ENCODE data around the gene PLVAP. TPM values are rescaled to one million over a fixed set of nuclear protein-coding genes. Genes with fewer than 3 reads are reported as not detected.
A peak's percentile ranks its signal among the peaks of the same experiment; 100 is the strongest.
"Not testable (repeated sequence)": the region's sequence is repeated elsewhere in the genome, so short reads cannot be mapped to it uniquely, and the experiment has no call there.

The PLVAP gene
- total RNA-seq, 1 donor: 0.81 TPM

DNA sequence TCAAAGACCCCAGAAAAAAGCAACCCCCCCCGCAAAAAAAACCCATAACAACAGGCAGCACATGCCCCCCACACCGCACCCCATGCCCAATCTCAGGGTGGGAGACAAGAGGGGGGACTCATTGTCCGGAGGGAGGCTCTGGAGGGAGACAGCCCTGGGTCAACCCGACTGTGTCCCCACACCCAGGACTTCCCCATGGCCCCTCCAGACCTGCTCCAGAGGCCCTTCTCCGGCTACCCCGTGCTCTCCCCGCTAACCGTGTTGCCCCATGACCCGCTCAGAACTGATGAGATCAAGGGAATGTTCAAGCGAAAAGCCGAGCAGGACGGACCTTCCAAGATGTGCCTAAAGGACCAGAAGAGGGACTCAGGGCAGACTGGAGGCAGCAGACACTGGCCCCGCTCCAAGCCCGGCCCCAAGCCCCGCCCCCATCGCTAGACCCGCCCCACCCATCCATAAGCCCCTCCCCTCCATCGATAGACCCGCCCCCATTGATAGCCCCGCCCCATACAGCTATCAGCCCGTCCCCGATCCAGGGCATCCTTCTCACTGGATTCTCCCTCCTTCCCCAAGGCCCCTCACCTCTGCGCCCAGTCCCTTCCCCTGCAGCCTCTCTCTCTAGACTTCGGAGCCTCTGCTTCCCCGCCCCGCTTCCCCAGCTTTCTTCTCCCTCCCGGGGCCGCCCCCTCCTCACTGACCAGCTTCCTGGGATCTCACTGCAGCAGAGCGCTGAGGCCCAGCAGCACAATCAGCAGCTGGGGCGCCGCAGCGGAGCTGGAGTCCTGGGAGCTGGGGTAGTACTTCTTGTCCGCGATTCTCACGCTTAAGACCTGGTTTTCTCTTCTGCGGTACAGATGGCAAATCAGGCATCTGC is 26.1 kb upstream of the PLVAP start:
- DNase-seq (ENCODE audit: low read depth in 2 of 3, low spot score in 2 of 3): peak in 1 of 3 donors; percentile 39

DNA sequence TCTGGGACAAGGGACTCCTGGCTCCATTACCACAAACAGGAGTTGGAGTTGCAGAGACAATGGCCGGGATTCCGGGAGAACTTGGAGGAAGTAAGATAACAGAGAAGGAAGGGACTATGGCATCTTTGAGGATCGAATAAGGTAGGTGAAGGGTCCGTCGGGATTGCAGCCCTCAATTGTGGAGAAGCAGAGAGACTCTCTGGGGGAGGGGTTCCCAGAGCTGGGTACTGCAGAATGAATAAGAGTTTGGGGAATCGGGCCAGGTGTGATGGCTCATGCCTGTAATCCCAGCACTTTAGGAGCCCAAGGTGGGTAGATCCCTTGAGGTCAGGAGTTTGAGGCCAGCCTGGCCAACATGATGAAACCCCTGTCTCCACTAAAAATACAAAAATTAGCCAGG is 24.5 kb upstream of the PLVAP start:
- no peak for DNase-seq (ENCODE audit: low read depth in 2 of 3, low spot score in 2 of 3)

DNA sequence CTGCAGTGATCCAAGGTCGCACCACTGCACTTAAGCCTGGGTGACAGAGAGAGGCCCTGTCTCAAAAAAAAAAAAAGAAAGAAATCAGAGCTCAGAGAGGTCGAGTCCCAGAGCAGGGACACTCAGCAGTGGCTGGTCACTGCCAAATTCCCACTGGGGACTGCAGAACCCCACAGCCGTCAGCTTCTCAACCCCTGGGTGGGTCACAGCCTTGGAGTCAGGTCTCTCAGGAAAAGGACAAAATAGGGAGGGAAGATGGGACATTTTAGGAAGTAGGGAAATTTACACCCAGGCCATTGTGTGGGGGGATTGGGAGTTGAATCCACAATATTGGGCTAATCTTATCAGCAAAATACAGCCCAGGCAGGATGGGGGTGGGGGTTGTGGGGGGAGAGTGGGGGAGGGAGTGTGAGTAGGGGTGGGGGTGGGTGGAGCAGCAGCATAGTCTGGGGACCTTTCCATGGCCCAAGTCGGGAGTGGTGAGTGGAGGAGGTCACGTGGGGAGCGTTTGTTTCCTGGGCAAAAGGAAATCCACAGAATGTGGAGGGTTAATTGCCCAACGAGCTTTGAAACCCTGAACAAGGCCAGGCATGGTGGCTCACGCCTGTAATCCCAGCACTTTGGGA is 21.9 kb upstream of the PLVAP start:
- no peak for DNase-seq (ENCODE audit: low read depth in 2 of 3, low spot score in 2 of 3)

DNA sequence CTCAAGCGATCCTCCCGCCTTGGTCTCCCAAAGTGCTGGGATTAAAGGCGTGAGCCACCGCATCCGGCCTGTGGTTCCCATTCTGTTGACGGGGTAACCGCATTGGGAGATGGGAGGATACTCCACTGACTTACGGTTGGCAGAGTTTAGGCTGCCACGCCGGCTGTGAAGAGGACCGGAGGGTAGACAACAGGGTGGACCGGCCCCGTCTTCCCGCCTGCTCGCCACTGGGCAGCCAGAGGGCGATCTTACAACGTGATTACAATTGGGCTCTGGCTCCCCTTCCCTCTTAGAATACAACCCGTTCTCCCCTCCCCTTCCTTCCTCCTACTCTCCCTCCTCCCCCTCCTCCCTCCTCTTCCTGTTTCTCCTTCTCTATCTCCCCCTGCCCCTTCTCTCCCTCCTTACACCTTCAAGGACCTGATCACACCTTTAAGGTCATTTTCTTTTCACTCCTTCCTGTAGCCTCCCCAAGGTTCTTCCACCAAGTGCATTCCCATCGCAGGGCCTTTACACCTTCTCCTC is 17.8 kb upstream of the PLVAP start:
- DNase-seq (ENCODE audit: low read depth in 2 of 3, low spot score in 2 of 3): peak in 2 of 3 donors; percentile 67 to 72

DNA sequence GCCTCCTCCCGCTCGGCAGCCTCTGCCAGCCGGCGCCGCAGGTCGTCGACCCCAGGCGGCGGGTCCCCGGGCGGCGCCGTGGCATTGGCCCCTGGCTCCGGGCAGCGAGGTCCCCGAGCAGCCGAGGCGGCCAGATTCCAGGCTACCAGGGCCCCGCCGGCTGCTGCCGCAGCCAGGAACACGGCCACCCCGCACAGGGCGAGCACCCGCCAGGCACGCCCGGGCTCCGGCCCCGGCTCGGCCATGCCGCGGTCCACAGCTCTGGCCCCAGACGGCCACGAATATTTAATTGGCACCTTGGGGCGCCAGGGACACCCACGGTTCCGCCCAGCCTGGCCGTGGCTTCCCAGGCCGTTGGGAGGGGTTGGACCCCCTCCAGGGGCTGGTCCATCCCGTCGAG is 16.8 kb upstream of the PLVAP start, which contains the start of gene CCDC194:
Gene CCDC194 (minus strand): TSS at position 283 of the 400 bp plus-strand sequence. CDS start 38 bp downstream, at position 245.
- no peak for DNase-seq (ENCODE audit: low read depth in 2 of 3, low spot score in 2 of 3)

DNA sequence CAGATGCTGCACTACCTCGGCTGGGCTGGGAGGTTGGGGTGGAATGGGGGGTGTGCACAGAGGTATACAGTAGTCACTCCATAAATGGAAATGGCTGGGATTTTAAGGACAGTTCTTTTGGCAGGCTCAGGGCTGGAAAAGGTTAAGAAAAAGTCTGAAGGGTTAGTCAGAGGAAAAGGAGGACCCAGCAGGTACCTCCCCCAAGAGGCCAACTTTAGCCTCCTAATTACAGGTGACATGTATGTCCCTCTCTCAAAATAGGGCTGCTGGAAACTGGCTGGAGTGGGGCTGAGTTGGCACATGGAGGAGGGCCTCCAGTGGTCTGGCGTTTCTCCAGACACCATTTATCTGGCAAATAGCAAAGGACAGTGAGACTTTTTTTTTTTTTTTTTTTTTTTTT is 15.9 kb upstream of the PLVAP start:
- no peak for DNase-seq (ENCODE audit: low read depth in 2 of 3, low spot score in 2 of 3)

DNA sequence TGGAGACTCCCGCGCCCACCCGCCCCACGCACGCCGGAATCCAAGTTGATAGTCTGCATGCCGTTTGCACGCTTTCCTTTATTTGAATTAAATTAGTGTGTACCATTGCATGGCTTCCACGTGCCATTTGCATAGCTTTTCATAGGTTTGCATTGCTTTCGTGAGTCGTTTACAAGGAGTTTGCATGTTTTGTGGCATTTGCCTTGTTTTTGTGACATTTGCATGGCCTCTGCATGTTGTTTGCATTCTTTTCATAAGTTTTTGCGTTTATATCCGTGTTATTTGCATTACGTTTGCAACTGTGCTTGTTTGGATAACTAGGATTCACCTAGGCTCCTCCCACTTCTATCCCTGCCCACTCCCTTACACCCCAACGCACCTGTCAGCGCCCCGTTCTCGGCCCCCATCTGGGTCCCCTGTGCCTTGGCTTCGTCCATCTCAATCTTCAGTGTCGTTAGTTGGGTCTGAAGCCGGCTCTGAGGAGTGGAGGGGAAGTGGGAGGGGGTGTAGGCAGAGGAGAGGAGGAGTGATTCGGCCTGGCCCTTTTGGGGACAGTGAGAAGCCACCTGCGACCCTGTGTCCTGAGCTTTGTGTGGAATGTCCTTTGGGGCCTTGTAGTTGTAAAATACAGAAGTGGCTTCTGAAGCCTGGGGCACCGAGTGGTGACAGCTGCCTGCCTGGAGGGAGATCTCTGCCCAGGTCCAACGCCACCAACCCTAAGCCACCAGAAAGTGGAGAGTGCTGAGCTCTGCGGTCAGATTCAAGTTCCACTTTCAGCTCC is 14.4 kb upstream of the PLVAP start:
- peak in 2 of 3 donors; percentile 34 to 62 for DNase-seq (ENCODE audit: low read depth in 2 of 3, low spot score in 2 of 3)

DNA sequence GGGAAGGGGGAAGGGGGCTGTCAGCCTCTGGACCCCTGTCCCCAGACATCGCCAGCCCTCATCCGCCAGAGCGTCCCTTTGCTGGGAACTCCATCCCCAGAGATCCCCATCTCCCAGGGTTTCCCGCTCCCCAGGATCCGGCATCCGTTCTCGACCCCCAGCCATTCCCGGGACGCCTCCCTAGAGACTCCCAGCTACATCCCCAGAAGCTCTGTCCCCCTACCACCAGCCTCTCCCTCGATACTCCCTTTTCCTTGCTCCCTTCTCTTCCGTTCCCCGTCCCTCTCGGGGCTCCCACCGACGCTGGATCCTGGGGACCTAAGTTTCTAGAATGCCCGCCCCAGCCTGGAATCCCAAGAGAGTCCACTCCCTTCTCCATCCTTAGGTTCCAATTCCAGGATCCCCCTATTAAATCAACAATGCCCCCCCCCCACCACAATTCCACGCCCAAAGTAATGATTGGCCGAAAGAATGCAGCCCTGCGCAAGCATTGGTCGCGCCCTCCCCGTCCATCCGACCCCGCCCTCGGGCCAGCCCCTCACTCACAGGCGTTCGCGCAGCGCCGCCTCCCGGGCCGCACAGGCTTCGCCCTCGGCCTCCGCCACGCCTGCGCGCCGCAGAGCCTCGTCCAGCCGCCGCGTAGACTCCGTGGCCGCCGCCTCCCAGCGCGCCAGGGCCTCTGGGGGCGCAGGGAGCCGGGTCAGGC is 13.7 kb upstream of the PLVAP start:
- peak; percentile 71 to 94 (median 93) for DNase-seq (ENCODE audit: low read depth in 2 of 3, low spot score in 2 of 3)

DNA sequence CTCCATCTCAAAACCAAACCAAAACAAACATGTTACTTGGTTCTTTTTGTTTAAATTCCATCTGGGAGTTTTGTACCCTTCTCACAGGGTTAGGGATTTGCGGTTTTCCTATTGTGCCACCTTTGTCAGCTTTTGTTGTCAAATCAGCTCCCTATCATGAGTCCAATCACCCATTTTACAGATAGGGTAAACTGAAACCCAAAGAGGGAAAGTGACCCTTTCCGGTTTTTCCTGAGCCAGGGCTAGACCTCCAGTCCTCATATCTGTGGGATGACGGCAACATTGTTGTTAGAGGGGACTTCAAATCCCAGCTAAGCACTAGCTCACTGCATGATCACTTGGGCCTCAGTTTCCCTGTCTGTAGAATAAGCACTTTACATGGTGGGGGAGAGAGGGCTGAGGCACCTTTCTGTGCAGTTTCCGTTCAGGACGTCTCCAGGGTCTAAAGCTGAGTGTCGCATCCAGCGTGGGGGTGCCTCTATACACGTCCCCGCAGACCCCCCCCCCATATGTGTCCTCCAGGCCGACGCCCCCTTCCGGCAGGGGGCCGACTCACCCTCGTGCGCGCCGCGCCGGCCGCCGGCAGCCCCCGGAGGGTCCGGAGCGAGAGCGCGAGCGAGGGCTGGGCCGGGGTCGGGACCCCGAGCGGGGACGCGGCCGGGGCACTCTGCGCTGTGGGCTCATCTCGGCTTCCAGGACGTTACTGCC is 13.0 kb upstream of the PLVAP start:
- peak in 1 of 3 donors; percentile 54 for DNase-seq (ENCODE audit: low read depth in 2 of 3, low spot score in 2 of 3)

DNA sequence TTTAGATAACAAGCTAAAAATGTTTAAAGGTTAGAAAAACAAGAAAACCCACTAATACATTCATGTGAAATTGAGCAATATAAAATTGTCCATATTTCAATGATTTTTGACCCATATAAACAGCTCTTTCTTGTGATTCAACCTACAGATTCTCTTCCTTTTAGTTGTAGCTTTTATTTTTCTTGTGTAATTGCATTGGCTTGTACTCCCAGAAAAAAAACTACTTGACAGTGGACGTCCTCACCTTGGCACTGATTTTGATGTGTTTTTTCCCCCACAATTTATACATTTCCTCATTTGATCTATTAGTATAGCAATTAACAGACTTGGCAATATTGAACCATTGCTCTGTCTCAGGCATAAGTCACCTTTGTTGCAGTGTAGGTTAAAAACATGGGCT is 12.1 kb upstream of the PLVAP start:
- no peak for DNase-seq (ENCODE audit: low read depth in 2 of 3, low spot score in 2 of 3)

DNA sequence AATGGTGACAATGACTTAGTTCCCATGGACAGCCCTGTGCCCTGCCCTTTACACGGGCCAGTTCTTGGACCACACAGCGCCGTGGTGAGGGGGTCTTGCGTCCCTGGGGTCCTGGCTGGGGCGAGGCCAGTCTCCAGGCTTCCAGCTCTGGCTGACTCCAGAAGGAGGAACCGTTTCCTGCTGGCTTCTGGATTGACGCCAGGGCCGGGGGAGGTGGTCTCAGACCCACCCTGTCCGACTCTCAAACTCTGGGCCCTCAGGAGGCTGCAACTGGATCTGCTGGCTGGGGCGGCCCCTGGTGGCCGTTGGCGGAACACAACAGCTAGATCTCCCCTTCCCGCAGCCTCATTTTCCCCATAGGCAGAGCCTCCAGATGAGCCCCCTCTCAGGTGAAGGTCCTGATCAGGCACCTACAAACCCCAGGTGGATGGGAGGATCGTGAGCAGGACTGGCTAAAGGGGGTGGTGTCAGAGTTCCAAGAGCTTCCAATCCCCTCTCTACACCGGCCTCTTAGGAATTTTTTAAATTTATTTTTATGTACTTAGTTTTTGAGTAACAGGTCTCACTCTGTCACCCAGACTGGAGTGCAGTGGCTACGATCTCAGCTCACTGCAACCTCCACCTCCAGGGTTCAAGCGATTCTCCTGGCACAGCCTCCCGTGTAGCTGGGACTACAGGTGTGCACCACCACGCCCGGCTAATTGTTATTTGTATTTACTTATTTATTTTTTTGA is 8.9 kb upstream of the PLVAP start:
- DNase-seq (ENCODE audit: low read depth in 2 of 3, low spot score in 2 of 3): peak in 2 of 3 donors; percentile 45 to 71

DNA sequence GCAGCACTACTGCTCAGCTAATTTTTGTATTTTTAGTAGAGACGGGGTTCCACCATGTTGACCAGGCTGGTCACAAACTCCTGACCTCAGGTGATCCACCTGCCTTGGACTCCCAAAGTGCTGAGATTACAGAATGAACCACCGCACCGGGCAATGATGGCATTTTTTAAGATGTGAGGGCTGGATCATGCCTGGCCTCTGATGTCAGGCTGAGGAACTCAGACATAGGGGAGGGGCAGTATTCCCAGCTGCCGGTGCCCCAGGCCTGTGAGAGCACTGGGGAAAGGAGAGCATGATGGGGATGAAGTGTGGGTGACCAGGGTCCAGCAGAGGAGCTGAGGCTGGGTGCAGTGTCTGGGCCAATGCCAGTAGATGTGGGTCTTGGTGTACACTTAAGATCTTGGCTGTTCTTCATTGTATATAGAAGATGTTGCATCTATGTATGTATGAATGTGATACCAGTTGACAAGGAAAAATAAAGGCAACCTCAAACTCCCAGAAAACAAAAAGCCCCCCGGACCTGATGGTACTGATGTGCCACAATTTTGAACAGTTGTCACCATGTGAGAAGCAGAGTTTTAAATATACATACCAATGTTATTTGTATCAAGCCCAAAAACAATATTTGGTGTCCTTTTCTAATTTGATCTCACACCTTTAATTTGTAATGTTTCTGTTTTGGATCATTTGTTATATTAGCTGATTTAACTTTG is 3.4 kb upstream of the PLVAP start:
- DNase-seq (ENCODE audit: low read depth in 2 of 3, low spot score in 2 of 3): no peak

DNA sequence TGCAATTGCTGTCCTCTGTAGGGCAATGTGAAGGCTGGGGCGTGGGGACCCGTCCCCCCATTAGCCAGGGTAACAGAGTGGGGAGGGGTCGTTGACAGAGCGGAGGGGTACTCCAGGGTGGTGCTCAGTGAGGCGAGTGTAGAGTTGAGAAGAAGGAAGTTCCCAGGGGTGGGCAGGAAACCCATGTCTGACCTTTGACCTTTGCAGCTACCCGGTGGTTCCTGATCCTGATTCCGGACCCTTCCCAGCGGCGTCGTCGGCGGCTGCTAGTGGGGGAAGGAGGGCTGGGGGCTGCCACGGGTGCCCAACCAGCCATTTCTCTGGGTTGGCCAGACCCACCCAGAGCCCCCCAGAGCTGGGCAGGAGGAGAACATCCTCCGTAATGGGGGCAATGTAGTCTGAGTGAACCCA is 2.1 kb upstream of the PLVAP start:
- DNase-seq (ENCODE audit: low read depth in 2 of 3, low spot score in 2 of 3): peak in 2 of 3 donors; percentile 45 to 66

DNA sequence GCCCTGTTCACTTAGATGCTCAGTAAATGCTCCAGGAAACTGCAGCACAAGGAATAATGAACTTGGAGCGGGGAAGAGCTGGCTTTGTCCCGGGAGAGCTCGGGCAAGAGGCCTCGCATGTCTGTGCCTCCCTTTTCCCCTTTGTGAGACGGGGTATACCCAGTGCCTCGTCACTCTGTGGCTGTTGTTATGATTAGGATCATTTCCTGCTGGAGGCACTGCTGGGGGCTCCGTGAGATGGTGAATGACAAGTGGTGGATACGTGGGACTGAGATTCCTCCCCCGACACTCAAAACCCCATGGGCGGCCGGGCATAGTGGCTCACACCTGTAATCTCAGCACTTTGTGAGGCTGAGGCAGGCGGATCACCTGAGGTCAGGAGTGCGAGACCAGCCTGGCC is 1.1 kb upstream of the PLVAP start:
- peak in 1 of 3 donors; percentile 33 for DNase-seq (ENCODE audit: low read depth in 2 of 3, low spot score in 2 of 3)

DNA sequence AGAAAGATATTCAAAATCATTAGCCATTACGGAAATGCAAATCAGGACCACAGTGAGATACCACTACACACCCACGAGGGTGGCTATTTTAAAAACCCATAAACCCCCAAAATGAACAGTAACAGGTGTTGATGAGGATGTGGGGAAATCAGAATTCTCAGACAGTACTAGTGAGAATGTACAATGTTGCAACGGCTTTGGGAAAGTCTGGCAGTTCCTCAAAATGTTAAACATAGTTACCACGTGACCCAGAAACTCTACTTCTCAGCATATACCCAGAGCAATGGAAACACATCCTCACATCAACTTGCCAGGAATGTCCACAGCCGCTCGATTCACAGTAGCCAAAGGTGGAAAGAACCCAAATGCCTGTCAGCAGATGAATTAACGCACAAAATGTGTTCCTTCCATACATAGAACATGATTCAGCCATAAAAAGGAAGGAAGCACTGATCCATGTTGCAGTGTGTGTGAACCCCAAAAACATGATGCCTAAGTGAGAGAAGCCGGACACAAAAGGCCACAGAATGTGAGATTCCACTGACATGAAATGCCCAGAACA is 7.0 kb downstream of the PLVAP start:
- peak in 1 of 3 donors; percentile 57 for DNase-seq (ENCODE audit: low read depth in 2 of 3, low spot score in 2 of 3)

DNA sequence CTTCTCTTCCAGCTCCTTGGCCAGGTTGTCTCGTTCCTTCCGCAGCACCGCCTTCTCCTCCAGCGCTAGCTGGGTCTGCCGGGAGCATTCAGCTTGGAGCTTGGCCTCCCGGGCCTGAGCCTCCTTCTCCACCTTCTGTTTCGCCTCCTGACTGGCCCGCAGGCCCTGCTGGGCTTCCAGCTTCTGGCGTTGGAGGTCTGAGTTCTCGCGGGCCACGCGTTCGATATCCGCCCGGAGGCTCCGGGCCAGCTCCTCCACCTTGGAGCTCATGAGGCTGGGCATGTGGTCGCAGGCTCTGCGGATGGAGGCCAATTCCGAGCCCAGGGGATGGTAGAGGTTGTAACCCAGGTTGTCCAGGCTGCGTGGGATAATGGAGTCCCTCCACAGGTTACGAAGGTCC is 11.8 kb downstream of the PLVAP start:
- no peak for DNase-seq (ENCODE audit: low read depth in 2 of 3, low spot score in 2 of 3)

DNA sequence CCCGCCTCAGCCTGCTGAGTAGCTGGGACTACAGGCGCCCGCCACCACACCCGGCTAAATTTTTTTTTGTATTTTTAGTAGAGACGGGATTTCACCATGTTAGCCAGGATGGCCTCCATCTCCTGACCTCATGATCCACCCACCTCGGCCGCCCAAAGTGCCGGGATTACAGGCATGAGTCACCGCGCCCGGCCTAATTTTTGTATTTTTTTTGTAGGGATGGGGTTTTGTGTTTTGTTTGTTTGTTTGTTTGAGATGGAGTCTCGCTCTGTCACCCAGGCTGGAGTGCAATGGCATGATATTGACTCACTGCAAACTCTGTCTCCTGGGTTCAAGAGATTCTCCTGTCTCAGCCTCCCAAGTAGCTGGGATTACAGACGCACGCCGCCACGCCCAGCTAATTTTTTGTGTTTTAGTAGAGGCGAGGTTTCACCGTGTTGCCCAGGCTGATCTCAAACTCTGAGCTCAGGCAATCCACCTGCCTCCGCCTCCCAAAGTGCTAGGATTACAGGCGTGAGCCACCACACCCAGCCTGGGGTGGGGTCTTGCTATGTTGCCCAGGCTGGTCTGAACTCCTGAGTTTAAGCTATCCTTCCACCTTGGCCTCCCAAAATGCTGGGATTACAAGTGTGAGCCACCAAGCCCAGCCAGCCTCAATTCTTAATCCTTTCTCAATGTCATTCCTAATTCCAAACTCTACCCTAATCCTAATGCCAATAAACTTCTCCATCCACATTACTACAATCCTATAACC is 13.1 kb downstream of the PLVAP start:
- DNase-seq (ENCODE audit: low read depth in 2 of 3, low spot score in 2 of 3): not testable (repeated sequence)

Data from hematopoietic multipotent progenitor cell (in vitro differentiated cells).